Mesothelial cell of epicardium (in vitro differentiated cells): ENCODE data around the gene PTPN20. TPM values are rescaled to one million over a fixed set of nuclear protein-coding genes. Genes with fewer than 3 reads are reported as not detected.

Experiments
- DNase-seq, 2 experiments: peaks; one replicate each; pipeline ENCODE4 v3.0.0; 2021; ENCODE audit warnings: low spot score in 2 of 2; ENCODE audit not compliant: unreplicated experiment in 2 of 2
- H3K27ac Mint-ChIP-seq: 2 replicates; pipeline ENCODE4 v1.8.0; 2021; ENCODE audit warnings: mixed read lengths
- H3K27me3 Mint-ChIP-seq: 2 replicates; pipeline ENCODE4 v1.8.0; 2021; ENCODE audit warnings: low read depth, mixed read lengths
- H3K36me3 Mint-ChIP-seq: 2 replicates; pipeline ENCODE4 v1.8.0; 2021; ENCODE audit warnings: mixed read lengths
- H3K4me1 Mint-ChIP-seq: 2 replicates; pipeline ENCODE4 v1.8.0; 2021; ENCODE audit warnings: mixed read lengths
- H3K4me3 Mint-ChIP-seq: 2 replicates; pipeline ENCODE4 v1.8.0; 2021; ENCODE audit warnings: mild to moderate bottlenecking, moderate library complexity, mixed read lengths
- H3K9me3 Mint-ChIP-seq: 2 replicates; pipeline ENCODE4 v1.8.0; 2021; ENCODE audit warnings: mixed read lengths
- CTCF ChIP-seq: fragments of 200-600 bp; sonication (generic); IDR thresholded peaks from one replicate; pipeline ENCODE4 v1.5.0; 2021; ENCODE audit warnings: antibody characterized with exemption; ENCODE audit not compliant: unreplicated experiment
- total RNA-seq: library from RNA; stranded (reverse); gene quantifications from 3 replicates; pipeline ENCODE4 v1.2.1, GENCODE V29; 2021

PTPN20 gene
- total RNA-seq, 1 donor from 2014 or later = not detected

- no peak for TF ChIP-seq CTCF
- Mint-ChIP-seq H3K4me3 (no peak overlapping the region), H3K36me3 (no peaks in the 10 kb centered on the region), H3K27ac (no peak overlapping the region), H3K9me3 (no peaks in the 10 kb centered on the region), H3K4me1 (peaks cover 12% of the 10 kb centered on the region), H3K27me3 (peaks cover 13% of the 10 kb centered on the region)
- DNase-seq = peak; percentile 3 to 7
These were observed 121.9 kb downstream of the PTPN20 start for GRCh38 chr10:47033081-47033480.

GRCh38 chr10:47033541-47034270, 122.5 kb downstream of the PTPN20 start:
- H3K27me3 Mint-ChIP-seq = peaks cover 13% of the 10 kb centered on the region
- DNase-seq = peak in 1 of 2 experiments; percentile 30
- no peak overlapping the region for H3K27ac Mint-ChIP-seq
- H3K4me3 Mint-ChIP-seq = no peak overlapping the region
- H3K4me1 Mint-ChIP-seq = peaks cover 18% of the 10 kb centered on the region
- H3K9me3 Mint-ChIP-seq = no peaks in the 10 kb centered on the region
- H3K36me3 Mint-ChIP-seq = no peaks in the 10 kb centered on the region
- TF ChIP-seq CTCF = no peak

GRCh38 chr10:47034441-47035051, 123.3 kb downstream of the PTPN20 start:
- peak in 1 of 2 experiments; percentile 21 for DNase-seq
- H3K27me3 Mint-ChIP-seq = peaks cover 13% of the 10 kb centered on the region
- no peak overlapping the region for H3K27ac Mint-ChIP-seq
- no peaks in the 10 kb centered on the region for H3K9me3 Mint-ChIP-seq
- H3K4me3 Mint-ChIP-seq = no peak overlapping the region
- no peak for TF ChIP-seq CTCF
- peaks cover 23% of the 10 kb centered on the region for H3K4me1 Mint-ChIP-seq
- H3K36me3 Mint-ChIP-seq = no peaks in the 10 kb centered on the region

- no peak for TF ChIP-seq CTCF
- no peaks in the 10 kb centered on the region for H3K36me3 Mint-ChIP-seq
- no peak for DNase-seq
- no peak overlapping the region for H3K27ac Mint-ChIP-seq
- no peak overlapping the region for H3K4me3 Mint-ChIP-seq
- H3K27me3 Mint-ChIP-seq = peaks cover 13% of the 10 kb centered on the region
- peaks cover 23% of the 10 kb centered on the region for H3K4me1 Mint-ChIP-seq
- no peaks in the 10 kb centered on the region for H3K9me3 Mint-ChIP-seq
These were observed 124.1 kb downstream of the PTPN20 start for GRCh38 chr10:47035171-47035818.

- Mint-ChIP-seq H3K27me3 (peaks cover 16% of the 10 kb centered on the region), H3K4me3 (no peak overlapping the region), H3K36me3 (no peaks in the 10 kb centered on the region), H3K4me1 (peaks cover 23% of the 10 kb centered on the region), H3K9me3 (no peaks in the 10 kb centered on the region), H3K27ac (no peak overlapping the region)
- TF ChIP-seq CTCF = no peak
- no peak for DNase-seq
These were observed 124.7 kb downstream of the PTPN20 start for GRCh38 chr10:47035819-47036337.
